Loucy (cell line): ENCODE data around the gene RAB31.

Experiments
- H2AFZ ChIP-seq: fragments of 200-600 bp; sonication (generic); 2 replicates; pipeline ENCODE4 v1.6.0; 2016; ENCODE audit warnings: antibody characterized with exemption, mild to moderate bottlenecking, low read length, moderate library complexity
- H3F3A ChIP-seq: fragments of 200-600 bp; 2 replicates; pipeline ENCODE4 v1.6.0; 2016; ENCODE audit warnings: antibody characterized with exemption, low read depth, mild to moderate bottlenecking
- H3K27me3 ChIP-seq: fragments of 200-600 bp; sonication (generic); 2 replicates; pipeline ENCODE4 v1.6.1; 2014; ENCODE audit warnings: low read length, mild to moderate bottlenecking; ENCODE audit not compliant: insufficient read depth, poor library complexity, severe bottlenecking
- H3K36me3 ChIP-seq: fragments of 200-600 bp; sonication (generic); 2 replicates; pipeline ENCODE4 v1.6.1; 2016; ENCODE audit warnings: low read length; ENCODE audit not compliant: insufficient read depth
- H3K4me1 ChIP-seq: fragments of 200-600 bp; sonication (generic); 2 replicates; pipeline ENCODE4 v1.5.1; 2014; ENCODE audit warnings: low read length, mild to moderate bottlenecking; ENCODE audit not compliant: insufficient read depth, poor library complexity, severe bottlenecking
- H3K4me2 ChIP-seq: fragments of 200-600 bp; sonication (generic); 2 replicates; pipeline ENCODE4 v1.6.0; 2014; ENCODE audit warnings: antibody characterized with exemption, low read length, low read depth, mild to moderate bottlenecking; ENCODE audit not compliant: poor library complexity, severe bottlenecking
- H3K4me3 ChIP-seq: fragments of 200-600 bp; sonication (generic); 2 replicates; pipeline ENCODE4 v1.5.1; 2014; ENCODE audit warnings: low read length, mild to moderate bottlenecking, mixed read lengths; ENCODE audit not compliant: poor library complexity, severe bottlenecking
- H3K79me2 ChIP-seq: fragments of 200-600 bp; sonication (generic); 2 replicates; pipeline ENCODE4 v1.6.1; 2014; ENCODE audit warnings: low read length; ENCODE audit not compliant: insufficient read depth
- H3K9ac ChIP-seq: fragments of 200-600 bp; sonication (generic); 2 replicates; pipeline ENCODE4 v1.6.0; 2014; ENCODE audit warnings: mild to moderate bottlenecking, low read depth, low read length, moderate library complexity; ENCODE audit not compliant: poor library complexity, severe bottlenecking
- H3K9me2 ChIP-seq: fragments of 200-600 bp; sonication (generic); replicated peaks from 2 replicates; pipeline ENCODE4 v1.6.1; 2016; ENCODE audit warnings: low read depth, low read length, mixed read lengths
- H3K9me3 ChIP-seq: fragments of 200-600 bp; sonication (generic); 2 replicates; pipeline ENCODE4 v1.6.1; 2014; ENCODE audit warnings: mild to moderate bottlenecking, antibody characterized with exemption, low read length, low read depth; ENCODE audit not compliant: insufficient read depth
- H4K20me1 ChIP-seq: fragments of 200-600 bp; sonication (generic); 2 replicates; pipeline ENCODE4 v1.6.0; 2014; ENCODE audit warnings: antibody characterized with exemption, low read length, mild to moderate bottlenecking; ENCODE audit not compliant: insufficient read depth, poor library complexity, severe bottlenecking
- CTCF ChIP-seq: fragments of 200-600 bp; sonication (generic); conservative IDR thresholded peaks from 2 replicates; pipeline ENCODE4 v1.5.1; 2014; ENCODE audit warnings: mild to moderate bottlenecking, antibody characterized with exemption, low read length
- EZH2phosphoT487 ChIP-seq: fragments of 200-600 bp; IDR thresholded peaks from 2 replicates; pipeline ENCODE4 v1.6.1; 2018; ENCODE audit warnings: antibody characterized with exemption, mild to moderate bottlenecking, moderate library complexity, borderline replicate concordance

The RAB31 gene

GRCh38 chr18:9690418-9691188, 17.5 kb upstream of the RAB31 start:
- Histone ChIP-seq H3K36me3 (no peaks in the 10 kb centered on the region), H3F3A (no peaks in the 10 kb centered on the region), H2AFZ (no peak overlapping the region), H4K20me1 (no peaks in the 10 kb centered on the region), H3K4me2 (no peak overlapping the region), H3K4me1 (no peaks in the 10 kb centered on the region), H3K79me2 (no peaks in the 10 kb centered on the region), H3K9me2 (no peaks in the 10 kb centered on the region), H3K9me3 (no peaks in the 10 kb centered on the region), H3K27me3 (no peaks in the 10 kb centered on the region), H3K4me3 (no peak overlapping the region), H3K9ac (no peak overlapping the region)
- TF ChIP-seq EZH2phosphoT487: no peak
- TF ChIP-seq CTCF: no peak

- no peak overlapping the region for H3K9ac ChIP-seq
- no peaks in the 10 kb centered on the region for H3F3A ChIP-seq
- no peaks in the 10 kb centered on the region for H3K27me3 ChIP-seq
- no peaks in the 10 kb centered on the region for H4K20me1 ChIP-seq
- H2AFZ ChIP-seq: no peak overlapping the region
- H3K36me3 ChIP-seq: no peaks in the 10 kb centered on the region
- no peak overlapping the region for H3K4me2 ChIP-seq
- H3K4me3 ChIP-seq: no peak overlapping the region
- no peaks in the 10 kb centered on the region for H3K79me2 ChIP-seq
- TF ChIP-seq EZH2phosphoT487 (no peak), CTCF (no peak)
- H3K4me1 ChIP-seq: no peaks in the 10 kb centered on the region
- no peaks in the 10 kb centered on the region for H3K9me2 ChIP-seq
- no peaks in the 10 kb centered on the region for H3K9me3 ChIP-seq
Observed at GRCh38 chr18:9691235-9691634, 16.9 kb upstream of the RAB31 start.

- no peaks in the 10 kb centered on the region for H3F3A ChIP-seq
- H3K9me3 ChIP-seq: no peaks in the 10 kb centered on the region
- H3K36me3 ChIP-seq: no peaks in the 10 kb centered on the region
- no peaks in the 10 kb centered on the region for H3K4me1 ChIP-seq
- no peaks in the 10 kb centered on the region for H3K27me3 ChIP-seq
- TF ChIP-seq EZH2phosphoT487: no peak
- no peak for TF ChIP-seq CTCF
- H3K79me2 ChIP-seq: no peaks in the 10 kb centered on the region
- H2AFZ ChIP-seq: no peak overlapping the region
- no peaks in the 10 kb centered on the region for H4K20me1 ChIP-seq
- no peaks in the 10 kb centered on the region for H3K9me2 ChIP-seq
- no peak overlapping the region for H3K4me2 ChIP-seq
- no peak overlapping the region for H3K9ac ChIP-seq
- H3K4me3 ChIP-seq: no peak overlapping the region
Observed at GRCh38 chr18:9694174-9694573, 13.9 kb upstream of the RAB31 start.
